HUDEP-2 (cell line): ENCODE results near the gene FCRL6.
A peak's percentile ranks its signal among the peaks of the same experiment; 100 is the strongest.

Source experiments
- DNase-seq, 76 experiments: peaks; one replicate each; lab custom pipeline; 2025; ENCODE audit not compliant: unreplicated experiment in 76 of 76; lab: John Stamatoyannopoulos, UW

FCRL6 gene

DNA sequence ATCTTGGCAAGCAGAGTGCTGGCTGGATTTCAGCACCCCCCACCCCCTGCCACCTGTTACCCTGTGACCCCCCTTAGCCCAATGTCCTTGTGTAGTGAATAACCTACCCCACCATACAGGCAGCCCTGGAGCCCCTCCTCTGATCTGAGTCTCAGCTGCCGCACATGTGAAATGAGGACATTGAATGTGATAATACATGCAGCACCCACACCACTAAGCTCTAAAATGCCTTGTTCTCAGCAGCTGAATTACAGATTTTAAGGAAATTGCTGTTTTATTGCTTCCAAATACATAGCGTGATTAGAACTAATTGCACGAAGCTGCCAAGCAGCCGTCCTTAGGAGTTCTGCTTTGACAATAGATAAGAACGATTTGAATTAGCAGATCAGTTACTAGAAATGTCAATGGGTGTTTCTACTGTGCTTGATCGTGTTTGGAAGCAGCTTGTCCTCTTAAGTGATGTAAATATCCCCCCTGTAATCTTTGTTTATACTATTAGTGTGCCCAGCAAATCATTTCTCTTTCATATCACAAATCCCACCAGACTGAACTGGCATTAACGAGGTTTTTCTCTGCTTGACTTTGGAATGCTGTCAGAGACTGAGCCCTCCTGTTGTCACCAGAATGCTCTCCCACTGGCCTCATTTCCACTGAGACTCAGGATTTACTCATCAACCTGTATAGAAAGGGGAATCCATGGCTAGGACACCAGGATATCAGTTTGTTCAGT, 29.4 kb downstream of the FCRL6 start:
- no peak for DNase-seq

DNA sequence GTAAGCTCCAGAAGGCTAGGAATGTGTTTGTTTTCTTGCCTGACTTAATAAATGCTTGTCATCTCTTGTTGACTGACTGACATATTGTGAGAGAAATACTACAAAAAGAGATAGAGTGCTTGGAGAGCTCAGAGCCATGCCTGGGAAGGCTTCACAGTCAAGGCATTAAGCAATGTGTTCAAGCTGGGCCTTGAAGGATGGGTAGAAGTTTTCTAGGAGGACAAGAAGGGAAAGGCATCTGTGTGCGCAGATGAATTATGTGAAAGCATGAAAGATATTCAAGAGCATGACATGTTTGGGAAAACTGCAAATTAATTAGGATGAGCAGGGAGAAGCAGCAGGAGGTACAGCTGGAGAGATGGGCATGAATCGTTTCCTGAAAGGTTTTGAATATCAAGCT, 30.1 kb downstream of the FCRL6 start:
- DNase-seq: no peak

DNA sequence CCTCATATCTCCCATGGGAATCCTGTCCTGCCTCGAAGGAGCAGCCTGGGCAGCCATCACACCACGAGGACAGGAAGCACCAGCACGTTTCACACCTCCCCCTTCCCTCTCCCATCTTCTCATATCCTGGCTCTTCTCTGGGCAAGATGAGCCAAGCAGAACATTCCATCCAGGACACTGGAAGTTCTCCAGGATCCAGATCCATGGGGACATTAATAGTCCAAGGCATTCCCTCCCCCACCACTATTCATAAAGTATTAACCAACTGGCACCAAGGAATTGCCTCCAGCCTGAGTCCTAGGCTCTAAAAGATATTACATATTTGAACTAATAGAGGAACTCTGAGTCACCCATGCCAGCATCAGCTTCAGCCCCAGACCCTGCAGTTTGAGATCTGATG, 33.2 kb downstream of the FCRL6 start:
- DNase-seq: no peak

DNA sequence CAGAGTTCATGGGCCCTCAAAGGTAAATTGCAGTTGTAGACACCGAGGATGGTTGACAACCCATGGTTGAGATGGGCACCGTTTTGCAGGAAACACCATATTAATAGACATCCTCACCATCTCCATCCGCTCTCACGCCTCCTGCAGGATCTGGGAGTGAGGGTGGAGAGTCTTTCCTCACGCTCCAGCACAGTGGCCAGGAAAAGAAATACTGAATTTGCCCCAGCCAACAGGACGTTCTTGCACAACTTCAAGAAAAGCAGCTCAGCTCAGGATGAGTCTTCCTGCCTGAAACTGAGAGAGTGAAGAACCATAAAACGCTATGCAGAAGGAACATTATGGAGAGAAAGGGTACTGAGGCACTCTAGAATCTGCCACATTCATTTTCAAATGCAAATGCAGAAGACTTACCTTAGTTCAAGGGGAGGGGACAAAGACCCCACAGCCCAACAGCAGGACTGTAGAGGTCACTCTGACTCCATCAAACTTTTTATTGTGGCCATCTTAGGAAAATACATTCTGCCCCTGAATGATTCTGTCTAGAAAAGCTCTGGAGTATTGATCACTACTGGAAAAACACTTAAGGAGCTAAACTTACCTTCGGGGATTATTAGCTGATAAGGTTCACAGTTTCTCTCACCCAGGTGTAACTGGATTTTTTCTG, 33.8 kb downstream of the FCRL6 start:
- no peak for DNase-seq

DNA sequence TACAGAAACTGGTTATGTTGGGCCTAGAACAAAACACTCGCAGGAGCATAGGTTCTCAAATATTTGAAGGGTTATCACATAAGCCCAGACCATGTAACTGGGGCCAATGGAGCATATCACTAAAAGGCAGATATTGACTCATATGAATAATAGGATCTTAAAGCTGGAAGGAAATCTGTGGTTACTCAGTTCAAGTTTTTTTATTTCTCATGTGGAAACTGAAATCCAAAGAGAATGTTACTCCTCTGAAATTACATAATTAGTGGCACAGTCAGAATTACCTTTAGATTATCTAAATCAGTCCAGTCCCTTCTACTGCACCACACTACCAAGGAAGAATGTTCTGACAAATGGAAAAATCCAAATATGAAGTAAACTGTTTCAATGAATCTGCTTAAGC, 36.6 kb downstream of the FCRL6 start:
- DNase-seq: peak in 4 of 76 experiments; percentile 2 to 6 (median 4)

DNA sequence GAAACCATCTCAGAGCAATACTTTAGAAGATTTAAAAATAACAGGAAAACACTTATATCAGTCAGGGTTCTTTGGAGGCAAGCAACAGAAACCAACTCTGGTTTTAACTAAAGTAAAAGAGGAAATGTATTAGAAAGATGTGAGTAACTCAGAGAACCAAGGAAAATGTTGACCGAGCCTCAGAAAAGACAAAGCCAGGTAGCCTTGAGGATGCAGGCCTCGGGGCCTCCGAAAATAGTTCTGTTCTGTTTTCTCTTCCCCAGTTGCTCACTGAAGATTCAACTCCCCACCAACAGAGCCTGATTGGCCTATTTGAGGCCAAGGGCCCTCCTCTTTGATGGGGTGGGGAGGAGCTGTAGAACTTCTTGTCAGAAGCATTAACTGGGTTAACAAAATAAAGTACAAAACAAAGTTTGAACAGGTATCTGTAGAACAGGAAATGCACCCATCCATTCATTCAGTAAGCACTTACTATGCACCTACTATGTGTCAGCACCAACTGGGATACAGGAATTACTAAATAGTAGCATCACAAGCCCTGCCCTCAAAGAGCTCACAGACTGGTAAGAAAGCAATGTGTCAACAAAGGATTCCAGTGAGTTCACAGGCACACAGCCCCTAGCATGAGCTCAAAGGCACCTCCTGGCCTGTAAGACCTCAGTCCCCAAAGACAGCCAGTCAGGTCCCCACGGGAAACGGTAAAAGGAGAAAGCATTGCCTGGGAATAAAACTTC, 37.1 kb downstream of the FCRL6 start:
- no peak for DNase-seq

DNA sequence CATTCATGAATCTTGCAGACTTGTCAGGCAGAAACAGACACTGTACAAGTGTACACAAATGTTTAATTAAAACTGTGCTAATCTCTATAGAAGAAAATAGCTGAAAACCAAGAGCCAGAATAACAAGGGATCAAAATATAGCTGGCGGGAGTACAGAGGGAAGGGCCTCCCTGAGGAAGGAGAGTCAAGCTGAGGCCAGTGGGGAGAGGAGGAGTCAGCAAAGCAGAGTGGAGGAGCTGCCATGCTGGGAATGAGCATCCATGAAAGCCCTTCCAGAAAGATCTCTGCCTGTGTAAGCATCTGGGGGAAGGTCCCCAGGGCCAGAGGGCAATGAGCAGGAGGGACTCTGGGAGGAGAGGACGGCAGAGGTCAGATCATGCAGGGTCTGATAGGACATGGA, 39.6 kb downstream of the FCRL6 start:
- DNase-seq: no peak

DNA sequence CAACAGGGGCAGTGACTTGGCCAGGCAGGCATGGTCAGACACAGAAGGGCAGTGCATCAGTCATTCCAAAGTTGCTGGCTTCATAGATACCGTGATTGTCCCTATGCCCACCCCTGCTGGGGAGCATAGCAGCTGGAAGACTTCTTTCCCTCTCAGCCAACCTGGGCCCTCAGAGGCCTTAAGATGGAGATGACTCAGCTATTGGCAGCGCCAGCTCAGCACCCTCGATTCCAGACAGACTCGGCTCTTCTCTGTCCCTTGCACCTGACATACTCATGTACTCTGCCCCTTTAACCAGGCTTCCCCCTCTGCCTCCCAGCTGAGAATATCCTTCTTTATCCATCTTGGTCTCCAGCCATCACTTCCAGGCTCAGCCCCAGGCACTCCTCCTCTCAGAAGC, 41.3 kb downstream of the FCRL6 start:
- no peak for DNase-seq

DNA sequence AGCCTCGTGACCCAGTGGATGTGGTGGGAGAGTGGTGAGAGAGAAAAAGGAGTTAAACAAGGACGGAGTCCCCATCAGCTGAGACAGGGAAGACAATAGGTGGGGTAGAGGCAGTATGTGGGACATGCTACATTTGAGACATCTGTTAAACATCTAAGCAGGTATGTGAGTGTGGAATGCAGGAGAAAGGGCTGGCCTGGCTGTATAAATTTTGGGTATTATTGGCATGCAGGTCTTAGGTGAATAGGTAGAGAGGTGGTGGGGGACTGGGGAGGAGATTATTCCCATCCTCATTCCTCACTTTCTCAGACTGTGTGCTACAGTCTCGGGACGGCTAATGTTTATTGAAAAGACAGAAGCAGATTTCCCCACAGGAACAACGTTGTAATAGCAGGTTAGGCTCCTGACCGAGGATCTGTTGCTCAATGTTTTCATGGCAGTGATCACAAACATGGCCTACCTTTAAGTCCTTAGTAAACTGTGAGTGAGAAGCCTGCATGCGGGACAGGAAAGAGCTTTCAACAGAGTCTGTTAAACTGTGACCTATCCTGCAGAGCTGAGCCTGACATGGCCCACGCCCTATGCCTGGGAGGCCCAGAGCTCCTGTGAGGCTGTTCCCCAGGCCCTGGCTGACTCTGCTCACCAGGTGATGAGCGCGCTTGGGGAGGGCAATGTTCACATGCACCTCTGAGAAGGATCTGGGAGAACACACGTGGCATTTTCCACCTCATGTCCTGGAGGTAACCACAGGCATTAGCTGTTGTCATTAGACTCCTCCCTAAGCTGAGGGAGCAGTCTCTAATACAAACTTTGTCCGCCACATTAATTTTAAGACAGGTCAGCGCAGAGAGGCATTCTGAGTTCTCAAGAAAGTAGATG, 43.8 kb downstream of the FCRL6 start:
- DNase-seq: no peak

DNA sequence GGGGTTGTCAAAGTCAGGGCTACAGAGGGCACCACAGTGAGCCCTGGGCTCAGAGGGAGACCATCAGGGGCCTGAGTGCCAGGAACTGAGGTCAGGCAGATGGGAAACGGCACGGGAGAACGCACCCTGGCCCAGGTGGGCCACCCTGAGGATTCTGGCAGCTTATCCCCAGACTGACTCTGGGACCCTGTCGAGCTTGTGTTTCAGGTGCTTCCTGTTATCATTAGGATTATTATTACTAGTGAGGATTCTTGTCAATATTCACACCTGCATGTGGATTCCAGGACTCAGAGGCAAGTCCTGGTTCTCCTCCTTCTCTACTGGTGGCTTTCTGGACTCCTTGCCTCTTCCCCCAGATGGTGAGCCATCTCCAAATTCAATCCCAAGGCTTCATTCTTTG, 45.1 kb downstream of the FCRL6 start:
- no peak for DNase-seq

DNA sequence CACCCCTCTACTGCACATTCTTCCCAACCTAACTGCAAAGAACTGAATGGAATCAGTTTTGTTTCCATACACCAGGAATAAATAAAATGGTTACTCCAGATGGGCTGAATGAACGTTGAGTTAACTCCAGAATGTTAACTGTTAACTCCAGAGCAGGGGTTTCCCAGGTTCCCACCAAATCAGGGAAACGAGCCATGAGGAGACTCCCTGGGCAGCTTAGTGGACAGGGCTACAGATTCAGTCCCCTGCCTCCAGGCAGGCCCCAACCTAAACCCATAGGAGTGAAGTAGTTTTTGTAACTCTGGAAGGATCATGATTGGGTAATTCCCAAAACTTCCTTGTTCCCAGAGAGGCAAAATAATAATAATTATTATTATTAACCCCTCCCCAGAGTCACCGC, 46.2 kb downstream of the FCRL6 start:
- no peak for DNase-seq

DNA sequence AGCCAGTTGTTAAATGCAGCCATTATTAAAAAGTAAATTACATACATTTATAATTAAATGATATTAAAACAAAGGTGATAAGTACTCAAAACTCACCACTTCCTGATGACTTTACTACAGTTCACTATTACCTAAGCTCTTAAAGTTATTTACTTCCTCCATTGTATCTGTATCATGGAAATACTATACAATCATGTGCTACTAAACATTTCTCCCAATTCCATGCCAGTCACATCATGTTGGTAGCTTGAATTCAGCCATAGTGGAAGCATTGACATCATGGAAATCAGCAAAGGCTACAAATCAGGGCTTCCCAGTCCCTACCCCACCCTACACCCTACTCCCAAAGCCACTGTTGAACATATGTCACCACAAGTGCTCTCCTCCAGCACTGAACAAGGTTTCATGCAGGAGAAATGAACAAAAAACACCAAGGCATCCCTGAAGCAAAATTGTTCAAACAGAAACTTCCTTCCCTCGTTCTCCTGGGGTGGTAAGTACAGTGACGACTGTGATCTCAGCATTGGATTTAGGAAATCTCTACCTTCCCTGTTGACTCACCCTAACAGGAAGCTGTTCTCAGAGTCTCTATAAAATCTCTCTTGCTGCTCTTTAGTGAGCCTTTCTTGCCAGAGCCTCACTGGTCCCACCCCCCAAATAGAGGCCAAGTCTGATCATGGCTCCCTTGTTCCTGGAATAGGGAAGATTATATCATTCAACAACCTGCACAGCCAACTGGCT, 47.6 kb downstream of the FCRL6 start:
- no peak for DNase-seq

DNA sequence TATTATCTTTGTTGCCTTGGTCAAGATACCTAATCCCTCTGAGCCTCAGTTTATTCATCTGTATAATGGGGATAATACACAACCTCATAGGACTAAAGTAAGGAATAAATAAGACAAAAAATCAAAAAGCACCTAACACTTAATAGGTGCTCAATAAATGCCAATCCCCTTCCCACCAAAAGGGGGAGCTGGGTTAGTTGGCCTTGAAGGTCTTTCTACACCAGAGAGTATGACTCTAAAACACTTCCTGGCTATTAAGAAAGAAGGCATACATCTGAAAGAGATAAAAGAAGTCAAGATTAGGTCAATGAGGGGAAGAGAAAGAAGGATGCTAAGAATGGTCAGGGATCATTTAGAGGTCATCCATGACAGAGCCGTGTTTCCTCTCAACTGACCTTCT, 49.2 kb downstream of the FCRL6 start:
- peak in 1 of 76 experiments; percentile 9 for DNase-seq

DNA sequence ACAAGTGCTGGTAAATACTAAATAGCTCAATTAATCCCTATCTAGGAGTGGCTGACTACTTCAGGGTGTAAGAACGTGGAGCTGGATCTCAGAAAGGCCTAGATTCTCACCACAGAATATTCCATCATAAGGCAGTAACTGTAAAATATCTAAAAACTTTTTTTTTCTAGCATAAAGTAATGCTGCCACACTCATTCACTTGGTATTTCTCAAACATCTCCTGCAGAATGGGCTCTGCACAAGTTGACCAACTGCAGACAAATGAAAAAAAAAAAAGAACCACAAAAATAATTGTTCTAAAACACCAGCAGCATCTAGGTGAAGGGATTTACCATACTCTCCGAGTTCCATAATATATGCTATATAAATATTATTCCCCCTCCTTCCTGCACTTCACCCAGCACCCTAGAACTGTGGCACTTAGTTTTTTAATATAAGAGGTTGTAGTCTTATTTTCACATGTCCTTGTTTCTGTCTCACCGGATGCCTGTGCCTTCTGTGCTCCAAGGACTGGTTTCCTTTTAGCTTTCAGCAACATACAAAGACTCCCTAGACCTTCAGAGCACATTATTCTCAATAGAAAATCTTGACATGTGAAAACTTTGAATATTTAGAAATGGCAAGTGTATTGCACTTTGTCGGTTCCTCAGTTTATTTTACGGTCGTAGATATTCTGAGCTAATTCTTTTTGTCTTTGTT, 51.4 kb downstream of the FCRL6 start:
- no peak for DNase-seq

DNA sequence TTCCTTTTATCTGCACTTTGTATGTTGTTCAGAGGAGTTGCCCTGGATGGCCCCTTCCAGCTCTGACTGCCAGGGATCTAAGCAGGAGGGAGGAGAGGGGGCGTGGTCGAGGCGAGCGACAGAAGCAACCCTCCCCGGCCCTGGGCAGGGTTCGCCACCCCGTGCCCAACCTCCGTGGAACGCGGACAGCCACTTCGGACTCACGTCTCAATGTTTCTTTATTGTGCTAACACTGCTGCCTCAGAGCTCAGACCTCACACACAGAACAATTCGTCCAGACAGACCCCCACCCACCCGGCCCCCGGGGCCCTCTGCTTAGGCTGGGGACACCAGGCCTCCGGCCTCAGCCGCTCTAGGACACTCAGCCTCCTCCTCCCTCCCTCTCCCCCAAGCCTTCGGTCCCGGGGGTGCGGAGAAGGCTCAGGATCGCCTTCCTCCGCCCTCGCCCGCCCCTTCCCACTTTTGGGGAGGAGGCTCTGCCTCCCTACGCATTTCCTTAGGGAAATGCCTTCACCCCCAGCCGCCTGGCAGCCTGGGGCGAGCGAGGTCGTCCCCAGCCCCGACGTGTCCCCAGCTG, 52.0 kb downstream of the FCRL6 start:
- no peak for DNase-seq

DNA sequence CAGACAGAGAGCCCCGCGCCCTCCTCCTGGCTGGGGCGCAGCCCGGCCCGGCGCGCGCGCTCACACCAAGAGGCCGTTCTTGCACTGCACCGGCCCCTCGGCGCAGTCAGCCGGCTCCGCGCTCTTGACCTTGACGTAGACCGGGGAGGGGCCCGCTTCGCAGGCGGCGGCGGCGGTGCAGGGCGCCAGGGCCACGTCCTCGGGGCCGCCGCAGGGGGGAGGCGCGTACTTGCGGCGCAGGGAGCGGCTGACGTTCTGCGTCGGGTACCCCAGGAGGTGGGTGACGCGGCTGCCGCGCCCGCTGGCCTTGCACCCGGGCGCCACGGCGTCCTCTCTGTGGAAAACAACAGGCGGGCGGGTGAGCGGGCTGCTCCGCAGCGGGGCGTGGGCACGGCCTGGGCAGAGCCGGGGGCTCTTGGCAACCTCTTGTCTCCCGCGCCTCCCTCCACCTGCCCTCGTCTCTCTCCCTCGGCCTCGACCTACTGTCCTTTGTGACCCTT, 52.6 kb downstream of the FCRL6 start:
- DNase-seq: peak in 22 of 76 experiments; percentile 4 to 43 (median 17)

DNA sequence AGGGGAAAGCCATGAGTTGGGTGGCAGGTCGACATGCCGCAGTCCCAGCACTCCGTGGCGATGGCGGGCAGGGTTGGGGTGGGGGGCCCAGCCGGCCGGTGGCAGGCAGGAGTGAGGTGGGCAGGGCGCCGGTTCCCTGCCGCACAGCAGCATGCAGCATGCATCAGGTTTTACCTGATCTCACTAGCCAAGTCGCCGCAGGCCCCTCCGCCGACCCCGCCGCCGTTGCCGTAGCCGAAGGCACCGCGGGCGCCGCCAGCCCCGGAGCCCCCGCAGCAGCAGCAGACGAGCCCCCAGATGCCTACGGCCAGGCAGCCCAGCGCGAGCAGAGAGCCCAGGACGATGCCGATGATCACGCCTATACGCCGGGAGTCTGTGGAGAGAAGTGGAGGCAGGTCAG, 53.5 kb downstream of the FCRL6 start:
- DNase-seq: no peak

DNA sequence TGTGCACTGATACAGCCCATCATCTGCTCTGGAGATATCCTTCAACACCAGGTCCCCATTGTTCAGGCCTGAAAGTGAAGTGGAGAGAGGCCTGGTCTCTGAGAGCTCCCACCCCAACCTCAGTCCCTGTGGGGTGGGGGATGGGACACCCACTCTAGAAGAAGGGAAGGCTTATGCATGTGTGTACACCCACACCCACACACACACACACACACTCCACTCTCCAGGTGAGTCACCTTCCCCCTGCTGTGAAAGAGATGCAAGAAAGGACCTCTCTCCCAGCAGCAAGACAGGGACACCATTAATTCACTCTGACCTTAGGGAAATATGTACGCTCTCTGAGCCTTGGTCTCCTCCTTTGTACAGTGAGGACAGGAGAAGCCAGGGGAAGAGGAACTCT, 54.4 kb downstream of the FCRL6 start:
- DNase-seq: no peak

DNA sequence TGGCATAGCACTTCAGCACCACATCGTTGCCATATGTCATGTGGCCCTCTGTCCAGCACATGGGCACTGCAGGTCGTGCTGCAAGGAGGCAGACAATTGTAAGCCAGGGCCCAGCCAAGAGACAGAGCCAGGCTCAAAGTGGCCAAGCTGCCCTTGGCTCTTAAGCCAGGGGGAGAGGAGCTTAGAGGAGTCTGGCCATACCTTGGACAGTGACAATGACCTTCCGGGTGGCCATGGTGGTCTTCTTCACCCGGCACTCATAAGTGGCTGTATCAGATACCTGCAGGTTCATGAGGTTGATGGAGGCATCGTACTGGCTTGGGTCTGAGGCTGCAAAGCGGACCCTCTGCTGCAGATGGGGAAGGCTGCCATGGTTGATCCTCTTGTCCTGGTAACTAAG, 55.7 kb downstream of the FCRL6 start:
- DNase-seq: no peak
